NCI-H2107 treated with DMSO at 0.1 percent for 48 hours (cell line): ENCODE measurements around the gene MUC2.

Experiments used
- DNase-seq: peaks from one replicate; lab custom pipeline; 2025; ENCODE audit not compliant: unreplicated experiment; lab: John Stamatoyannopoulos, UW

MUC2 gene

GRCh38 chr11:1074244-1075221 lies at the start of gene MUC2:
Gene MUC2 (plus strand): TSS chr11:1074874.
- no peak for DNase-seq

GRCh38 chr11:1025410-1026162 lies 49.1 kb upstream of the MUC2 start:
- no peak for DNase-seq

- DNase-seq = no peak
Observed at GRCh38 chr11:1026163-1026450, 48.6 kb upstream of the MUC2 start.

GRCh38 chr11:1026641-1027482 lies 47.8 kb upstream of the MUC2 start:
- no peak for DNase-seq

GRCh38 chr11:1027483-1028290 lies 47.0 kb upstream of the MUC2 start:
- DNase-seq = no peak

GRCh38 chr11:1028291-1028540 lies 46.5 kb upstream of the MUC2 start:
- DNase-seq = no peak

- DNase-seq = no peak
Observed at GRCh38 chr11:1028616-1029015, 46.1 kb upstream of the MUC2 start.

GRCh38 chr11:1029051-1029450 lies 45.6 kb upstream of the MUC2 start:
- no peak for DNase-seq

- no peak for DNase-seq
Observed at GRCh38 chr11:1029654-1030053, 45.0 kb upstream of the MUC2 start.

- no peak for DNase-seq
Observed at GRCh38 chr11:1030086-1030485, 44.6 kb upstream of the MUC2 start.

GRCh38 chr11:1030556-1030955 lies 44.1 kb upstream of the MUC2 start:
- DNase-seq = no peak

GRCh38 chr11:1031121-1031899 lies 43.4 kb upstream of the MUC2 start:
- no peak for DNase-seq

GRCh38 chr11:1032310-1032891 lies 42.3 kb upstream of the MUC2 start:
- no peak for DNase-seq

GRCh38 chr11:1033016-1033798 lies 41.5 kb upstream of the MUC2 start:
- no peak for DNase-seq

- DNase-seq = no peak
Observed at GRCh38 chr11:1034001-1034400, 40.7 kb upstream of the MUC2 start.

GRCh38 chr11:1034456-1035295 lies 40.0 kb upstream of the MUC2 start:
- no peak for DNase-seq

- DNase-seq = no peak
Observed at GRCh38 chr11:1035577-1036283, 38.9 kb upstream of the MUC2 start.
